GM10847 (cell line): ENCODE measurements around the gene B4GALT1.

ENCODE experiments used
- POLR2A ChIP-seq: IDR thresholded peaks from 2 replicates; pipeline ENCODE4 v1.6.1; 2011; ENCODE audit not compliant: insufficient read length; ENCODE audit errors: extremely low read depth

The B4GALT1 gene

DNA sequence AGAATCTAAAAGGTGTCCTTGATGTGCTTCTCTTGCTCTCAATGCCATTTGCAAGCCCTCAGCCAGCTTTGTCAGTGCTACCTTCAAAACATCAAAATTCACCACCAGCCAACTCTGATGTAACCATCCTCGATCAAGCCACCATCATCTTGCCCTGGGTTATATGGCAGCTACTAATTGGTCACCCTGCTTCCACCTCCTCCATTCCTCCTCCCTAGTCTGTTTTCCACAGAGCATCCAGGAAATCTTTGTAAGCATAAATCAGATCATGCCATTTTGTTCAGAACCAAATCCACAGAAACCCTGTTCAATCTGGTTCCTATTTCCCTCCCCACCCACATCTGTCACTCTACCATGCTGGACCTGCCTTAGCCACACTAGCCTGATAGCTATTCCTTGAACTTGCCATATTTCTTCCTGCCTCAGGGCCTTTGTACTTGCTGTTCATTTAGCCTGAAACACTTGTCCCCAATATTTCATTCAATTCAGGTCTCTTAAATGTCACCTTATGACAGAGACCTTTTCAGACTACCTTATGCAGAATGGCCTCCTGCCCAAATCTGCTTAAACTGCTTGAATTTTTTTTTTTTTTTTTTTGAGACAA, 1.9 kb upstream of the B4GALT1 start:
- no peak for TF ChIP-seq POLR2A

DNA sequence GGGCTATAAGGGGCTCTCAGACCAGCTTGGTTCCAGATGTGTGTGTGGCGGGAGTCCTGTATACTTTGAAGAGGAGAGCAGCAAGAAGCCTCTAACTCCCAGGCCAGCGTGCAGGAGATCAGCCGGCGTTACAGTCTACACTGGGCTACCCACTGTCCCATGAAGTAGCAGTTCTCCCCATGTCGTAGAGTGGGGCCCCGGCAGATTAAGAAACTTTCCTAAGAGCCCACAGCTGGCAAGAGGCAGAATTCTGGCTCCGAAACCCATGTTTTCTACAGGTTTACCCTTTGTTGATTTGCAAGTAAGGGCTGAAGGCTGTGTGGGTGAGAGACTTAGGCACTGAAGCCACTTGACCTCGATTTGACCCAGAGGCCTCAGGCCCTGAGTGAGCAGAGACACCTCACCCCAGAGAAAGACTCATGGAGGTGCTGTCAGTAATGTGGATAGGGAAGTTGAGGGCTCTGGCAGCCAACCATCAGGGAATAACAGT, 881 bp upstream of the B4GALT1 start:
- TF ChIP-seq POLR2A: no peak

DNA sequence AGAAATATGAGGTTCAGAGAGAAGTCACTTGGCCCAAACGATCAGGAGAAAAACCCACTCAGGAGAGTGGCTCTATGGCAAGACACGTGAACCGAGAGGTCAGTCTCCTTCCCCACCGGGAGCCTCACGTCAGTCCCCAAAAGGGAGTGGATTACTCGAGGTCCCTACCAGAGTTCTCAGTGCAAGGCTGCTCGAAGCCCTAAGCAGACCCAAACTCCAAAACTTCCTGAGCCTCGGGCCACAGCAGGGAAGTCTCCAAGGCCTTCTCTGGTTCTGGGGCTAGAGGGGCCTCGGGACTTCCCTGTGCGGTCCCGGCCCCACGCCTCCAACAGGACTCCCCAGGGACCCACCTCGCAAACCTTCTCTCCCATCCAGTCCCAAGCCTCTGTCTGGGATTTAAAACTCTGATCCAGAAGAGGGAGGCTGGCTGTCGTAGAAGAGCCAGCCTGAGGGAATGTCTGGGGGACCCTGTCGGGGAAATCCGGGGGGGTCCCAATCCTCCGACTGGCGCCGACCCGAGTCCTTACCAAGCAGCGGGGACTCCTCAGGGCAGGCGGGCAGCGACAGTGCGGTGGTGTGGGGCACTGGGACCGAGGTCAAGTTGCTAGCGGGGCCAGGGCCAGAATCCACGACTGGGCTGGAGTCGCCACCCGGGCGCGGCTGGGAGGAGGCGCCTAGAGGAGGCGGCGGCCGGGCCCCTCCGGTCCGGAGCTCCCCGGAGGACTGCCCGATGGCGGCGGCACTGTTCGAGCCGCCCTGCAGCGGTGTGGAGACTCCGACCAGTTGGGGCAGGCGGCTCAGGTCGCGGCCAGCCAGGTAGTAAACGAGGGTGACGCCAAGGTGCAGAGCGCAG, 679 bp downstream of the B4GALT1 start:
- no peak for TF ChIP-seq POLR2A

DNA sequence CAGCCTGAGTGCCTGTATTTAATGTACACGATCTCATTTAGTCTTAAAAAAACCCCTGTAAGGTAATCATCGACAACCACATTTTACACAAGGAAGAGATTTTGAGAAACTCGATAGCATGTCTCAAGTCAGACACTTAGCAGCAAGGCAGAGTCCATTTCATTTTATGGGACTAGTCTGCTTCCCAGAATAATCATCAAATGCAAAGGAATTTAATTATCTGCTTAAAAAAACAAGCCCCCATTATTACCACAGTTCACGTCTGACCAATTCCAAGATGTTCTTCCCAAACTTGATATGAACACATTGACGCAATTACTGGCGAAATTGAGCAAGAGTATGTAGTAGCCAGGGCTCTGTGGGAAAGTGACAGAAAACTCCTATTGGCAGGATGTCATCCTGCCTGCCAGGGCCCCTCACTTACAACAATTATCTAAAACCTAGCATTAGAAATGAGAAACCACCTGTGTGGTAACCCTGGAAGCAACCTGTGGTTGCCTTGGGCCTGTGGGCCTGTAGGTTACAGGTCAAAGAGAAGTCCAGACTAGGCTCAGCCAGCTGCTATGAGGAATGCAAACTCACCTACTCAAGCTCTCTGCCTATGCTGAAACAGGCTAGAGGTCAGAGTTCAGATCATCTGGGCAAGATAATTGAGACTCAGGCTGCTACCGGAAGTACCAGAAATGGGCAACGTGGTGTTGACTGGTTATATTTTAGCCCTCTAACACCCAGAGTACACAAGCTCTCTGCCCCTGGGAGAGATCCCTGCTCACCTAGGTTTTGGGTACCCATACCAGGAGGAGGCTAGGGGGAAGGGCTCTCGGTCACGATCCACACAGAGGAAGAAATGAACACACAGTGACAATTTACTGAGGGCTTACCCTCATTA, 1.6 kb downstream of the B4GALT1 start:
- TF ChIP-seq POLR2A: no peak

DNA sequence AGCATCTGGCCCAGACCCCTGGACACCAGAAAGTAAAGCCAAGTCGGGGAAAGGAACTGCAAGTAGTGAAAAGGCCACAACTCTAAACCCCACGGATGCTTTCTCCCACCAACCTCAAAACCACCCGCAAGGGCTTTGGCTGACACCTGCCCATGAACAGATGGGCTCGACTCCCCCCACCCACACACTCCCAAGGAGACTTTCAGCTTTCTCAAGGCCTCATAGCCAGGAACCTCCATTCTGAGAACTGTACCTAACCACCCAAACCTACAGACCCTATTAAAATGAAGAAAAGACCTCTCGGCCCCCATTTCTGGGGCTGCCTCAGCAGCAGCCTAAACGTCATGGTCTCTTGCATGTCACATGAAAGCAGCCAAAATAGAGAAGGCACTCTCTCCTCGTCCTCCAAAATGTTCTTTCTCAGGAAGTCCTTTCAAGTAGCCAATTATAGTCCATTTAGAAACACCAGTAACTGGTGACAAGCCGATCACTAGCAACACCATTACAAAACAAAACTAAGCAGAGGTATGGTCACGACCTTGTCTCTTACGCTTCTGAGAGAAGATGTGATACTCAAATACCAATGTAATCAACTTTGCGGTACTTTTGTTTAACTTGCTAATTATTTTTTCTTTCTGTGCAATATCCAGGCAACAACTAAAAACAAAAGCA, 2.9 kb downstream of the B4GALT1 start:
- TF ChIP-seq POLR2A: no peak

DNA sequence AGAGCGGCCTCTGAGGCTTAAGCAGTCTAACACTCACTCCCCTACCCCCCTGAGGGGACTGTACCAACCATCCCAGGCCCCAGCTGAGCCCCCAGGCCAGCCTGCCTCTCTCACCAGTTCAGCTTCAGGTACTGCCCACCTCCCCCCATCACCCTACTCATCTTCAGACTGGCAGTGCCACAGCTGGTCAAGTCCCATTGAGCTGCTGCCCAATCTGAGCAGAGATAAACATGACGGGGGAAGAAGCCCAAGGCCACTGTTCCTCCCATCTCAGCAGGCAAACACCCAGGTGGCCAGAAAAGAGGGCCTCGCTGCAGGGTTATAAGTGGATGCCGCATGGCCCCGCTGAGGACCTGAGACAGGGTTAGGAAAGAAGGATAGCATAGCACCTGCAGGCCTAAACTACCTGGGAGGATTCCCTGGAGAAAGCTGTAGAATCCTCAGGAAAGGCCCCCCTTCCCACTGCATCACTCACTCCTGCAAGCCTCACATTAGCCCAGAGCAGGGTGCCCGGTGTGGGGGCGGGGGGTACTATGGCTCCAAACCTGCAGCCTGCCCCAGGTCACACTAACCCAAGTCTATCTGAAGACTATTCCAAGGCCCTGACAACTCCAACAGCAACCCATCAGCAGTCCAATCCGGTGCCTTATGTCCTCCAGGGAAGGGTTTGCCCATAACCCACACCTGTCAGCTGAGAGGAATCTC, 3.6 kb downstream of the B4GALT1 start:
- no peak for TF ChIP-seq POLR2A

DNA sequence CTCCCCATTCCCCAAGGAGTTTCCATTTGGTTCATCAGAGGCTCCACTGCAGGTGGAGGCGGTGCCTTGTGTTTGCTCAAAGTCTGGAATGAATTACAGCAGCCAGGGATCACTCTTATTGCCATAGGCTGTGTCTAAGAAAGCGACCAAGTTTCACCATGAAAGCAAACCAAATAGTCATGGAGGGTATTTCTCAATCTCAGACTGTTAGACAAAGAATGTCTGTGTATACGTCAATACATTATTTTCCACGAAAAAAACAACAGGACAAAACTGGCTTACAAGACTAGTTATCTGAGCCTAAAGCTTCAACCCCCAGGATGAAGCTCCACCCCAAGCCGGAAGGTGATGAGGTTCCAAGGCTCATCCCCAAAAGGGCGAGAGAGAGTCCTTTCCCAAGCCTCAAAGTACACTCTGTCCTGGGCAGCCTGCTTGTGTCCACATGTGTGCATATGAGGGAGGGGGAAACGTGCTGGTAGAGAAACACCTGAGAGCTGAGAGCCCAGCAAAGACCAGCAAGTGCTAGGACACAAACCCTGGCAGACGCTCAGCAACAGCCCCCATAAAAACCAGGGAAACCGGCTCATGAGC, 4.3 kb downstream of the B4GALT1 start:
- no peak for TF ChIP-seq POLR2A

DNA sequence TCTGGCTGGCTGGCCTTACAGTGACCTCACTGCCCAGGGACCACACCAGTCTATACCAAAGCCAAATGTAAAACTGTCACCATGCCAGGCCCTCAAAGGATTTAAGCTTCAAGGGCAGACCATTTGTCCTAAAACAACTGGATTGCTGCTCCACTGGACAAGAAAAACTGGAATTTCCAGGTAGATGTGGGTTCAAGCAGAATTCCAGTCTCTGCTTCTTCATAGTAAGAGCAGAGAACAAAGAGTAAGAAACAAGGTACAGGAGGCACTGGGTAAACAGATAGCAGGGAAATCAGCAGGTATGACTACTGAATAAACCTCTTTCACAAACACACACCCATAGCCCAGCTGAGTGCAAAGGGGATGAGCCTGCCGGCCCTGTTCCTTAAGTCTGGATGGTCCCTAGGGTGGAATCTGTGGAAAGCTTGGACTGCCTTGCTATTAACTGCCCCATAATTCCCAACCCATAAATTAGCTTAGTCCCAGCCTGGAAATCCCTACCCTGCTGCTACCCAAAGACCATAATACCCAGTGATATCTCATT, 5.5 kb downstream of the B4GALT1 start:
- TF ChIP-seq POLR2A: no peak

DNA sequence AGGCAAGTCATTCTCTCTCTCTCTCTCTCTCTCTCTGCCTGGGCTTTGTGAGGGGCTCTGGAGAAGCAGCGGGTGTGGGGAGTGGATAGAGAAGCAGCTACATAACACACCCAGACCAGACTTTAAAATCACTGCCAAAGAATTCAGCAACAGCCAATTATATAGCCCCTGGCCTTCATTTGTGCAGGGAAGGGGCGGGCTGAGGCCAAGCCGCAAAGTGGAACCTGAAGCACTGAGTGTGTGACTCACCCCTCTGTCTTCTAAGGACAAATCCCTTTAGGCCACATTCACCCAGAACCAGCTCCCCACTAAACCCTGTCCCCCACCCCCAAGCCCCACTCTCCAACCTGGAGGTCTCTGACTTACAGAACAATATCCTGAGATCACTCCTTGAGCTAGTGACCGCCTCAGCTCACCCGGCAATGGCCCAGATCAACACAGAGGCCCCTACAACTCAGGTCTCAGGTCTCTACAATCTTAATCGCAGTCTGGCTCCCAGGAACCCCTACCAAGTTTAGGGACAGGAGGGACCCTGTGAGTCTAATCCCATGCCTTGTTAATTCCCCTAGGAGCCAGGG, 6.0 kb downstream of the B4GALT1 start:
- no peak for TF ChIP-seq POLR2A

DNA sequence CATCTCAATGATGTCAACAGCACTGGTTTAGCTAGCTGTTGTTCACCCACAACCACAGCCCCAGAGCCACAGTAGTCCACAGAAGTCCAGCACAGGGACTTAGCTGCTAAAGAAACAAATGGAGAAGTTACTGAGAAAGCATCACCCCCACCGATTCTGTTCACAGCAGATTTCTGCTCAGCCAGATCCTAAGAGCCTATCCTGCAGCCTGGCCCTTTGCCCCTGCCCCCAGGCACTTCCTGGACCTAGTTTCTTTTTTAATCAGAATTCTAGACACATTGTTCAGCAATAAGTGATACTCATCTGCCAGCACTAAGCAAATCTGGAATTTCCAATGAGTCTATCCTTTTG, 7.4 kb downstream of the B4GALT1 start:
- TF ChIP-seq POLR2A: no peak

DNA sequence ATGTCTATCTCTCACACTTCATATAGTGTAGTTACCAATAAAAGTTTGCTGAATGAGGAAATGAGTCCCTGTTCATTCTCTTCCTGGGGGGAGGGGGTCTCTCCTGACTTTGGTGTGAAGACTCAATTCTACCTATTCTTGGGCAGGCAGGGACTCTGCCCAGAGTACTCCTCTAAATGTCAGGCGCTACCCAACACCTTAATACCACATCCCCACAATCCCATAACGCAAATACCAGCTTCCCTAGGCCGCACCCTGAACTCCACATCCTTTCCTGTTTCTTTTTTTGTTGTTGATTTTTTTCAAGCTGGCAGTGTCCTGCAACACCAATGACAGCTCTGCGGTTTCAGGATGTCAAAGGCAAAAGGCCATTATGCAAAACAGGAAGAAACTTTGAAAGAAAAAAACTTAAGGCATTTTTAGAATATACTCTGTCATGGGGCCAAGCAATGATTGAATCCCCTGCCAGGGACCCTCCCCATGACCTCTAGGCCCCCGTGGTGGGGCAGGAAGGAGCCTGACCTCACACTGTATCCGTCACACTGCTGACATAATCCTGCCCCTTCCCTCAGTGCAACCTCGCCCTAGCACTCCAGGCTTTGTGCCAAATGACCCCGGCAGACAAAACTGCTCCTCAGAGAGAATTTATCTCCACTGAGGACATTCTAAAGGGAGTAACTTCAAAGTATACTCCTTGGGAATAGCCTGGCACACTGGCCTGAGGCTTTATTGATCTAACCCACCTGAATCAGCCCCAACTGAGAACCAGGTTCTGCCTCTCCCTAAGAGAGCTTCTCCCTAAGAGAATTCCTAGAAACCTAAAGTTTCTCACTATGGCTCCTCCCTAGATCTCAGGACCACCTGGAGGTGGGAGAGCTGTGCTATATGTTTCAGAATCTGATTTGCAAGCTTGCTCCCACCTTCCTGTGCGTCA, 8.0 kb downstream of the B4GALT1 start:
- TF ChIP-seq POLR2A: no peak
